Mesenchymal stem cell (in vitro differentiated cells and primary cell): ENCODE measurements around the gene SNX14.

ENCODE experiments used
- DNase-seq: peaks from one replicate; pipeline ENCODE4 v3.0.0-alpha.2; 2013
- H2AFZ ChIP-seq: one replicate; pipeline ENCODE4 v1.6.1; 2013; ENCODE audit warnings: low read depth, mild to moderate bottlenecking, control low read depth, inconsistent platforms, low read length, moderate library complexity
- H2AK5ac ChIP-seq: 2 replicates; pipeline ENCODE4 v1.6.1; 2013; ENCODE audit warnings: low read length, moderate library complexity, mild to moderate bottlenecking, inconsistent platforms; ENCODE audit not compliant: severe bottlenecking
- H2BK120ac ChIP-seq: one replicate; pipeline ENCODE4 v1.6.1; 2013; ENCODE audit warnings: low read depth, mild to moderate bottlenecking, inconsistent platforms, low read length, moderate library complexity
- H2BK12ac ChIP-seq, 2 experiments: one replicate each; pipeline ENCODE4 v1.6.1; 2013; ENCODE audit warnings: inconsistent platforms in 2 of 2, low read length in 2 of 2, mild to moderate bottlenecking in 2 of 2, moderate library complexity in 2 of 2, control low read depth in 1 of 2
- H2BK15ac ChIP-seq: one replicate; pipeline ENCODE4 v1.6.1; 2013; ENCODE audit warnings: mild to moderate bottlenecking, low read depth, inconsistent platforms; ENCODE audit not compliant: poor library complexity, severe bottlenecking
- H2BK5ac ChIP-seq: 2 replicates; pipeline ENCODE4 v1.6.1; 2013; ENCODE audit warnings: low read depth, mild to moderate bottlenecking, low read length, control low read depth, inconsistent platforms; ENCODE audit not compliant: poor library complexity, severe bottlenecking
- H3K14ac ChIP-seq, 2 experiments: one replicate each; pipeline ENCODE4 v1.6.1; 2013; ENCODE audit warnings: inconsistent platforms in 2 of 2, low read length in 2 of 2, control low read depth in 1 of 2, mild to moderate bottlenecking in 1 of 2, moderate library complexity in 1 of 2
- H3K18ac ChIP-seq, 2 experiments: one replicate each; pipeline ENCODE4 v1.6.1; 2013; ENCODE audit warnings: inconsistent platforms in 2 of 2, low read length in 2 of 2, control low read depth in 1 of 2, low read depth in 1 of 2, mild to moderate bottlenecking in 1 of 2
- H3K23ac ChIP-seq, 2 experiments: one replicate each; pipeline ENCODE4 v1.6.1; 2013; ENCODE audit warnings: inconsistent platforms in 2 of 2, low read length in 2 of 2, mild to moderate bottlenecking in 2 of 2, moderate library complexity in 2 of 2, control low read depth in 1 of 2
- H3K27ac ChIP-seq: 2 replicates; pipeline ENCODE4 v1.5.1; 2013; ENCODE audit warnings: mild to moderate bottlenecking, moderate library complexity, low read length, control low read depth, inconsistent platforms; ENCODE audit not compliant: poor library complexity, severe bottlenecking
- H3K27me3 ChIP-seq, 2 experiments: 2 replicates each; pipeline versions ENCODE4 v1.6.1 to v1.7.0; 2013; ENCODE audit warnings: low read length in 2 of 2, mild to moderate bottlenecking in 2 of 2, moderate library complexity in 2 of 2, control low read depth in 1 of 2, inconsistent platforms in 1 of 2; ENCODE audit not compliant: control insufficient read depth in 1 of 2, insufficient read depth in 1 of 2
- H3K36me3 ChIP-seq, 2 experiments: 2 replicates each; pipeline versions ENCODE4 v1.6.1 to v1.7.0; 2013; ENCODE audit warnings: low read length in 2 of 2, control low read depth in 1 of 2, inconsistent platforms in 1 of 2, low read depth in 1 of 2, mild to moderate bottlenecking in 1 of 2; ENCODE audit not compliant: insufficient read depth in 2 of 2, control insufficient read depth in 1 of 2
- H3K4ac ChIP-seq, 2 experiments: one replicate each; pipeline ENCODE4 v1.6.1; 2013; ENCODE audit warnings: inconsistent platforms in 2 of 2, low read length in 2 of 2, mild to moderate bottlenecking in 2 of 2, moderate library complexity in 2 of 2, control low read depth in 1 of 2, low read depth in 1 of 2
- H3K4me1 ChIP-seq: 2 replicates; pipeline ENCODE4 v1.6.1; 2013; ENCODE audit warnings: low read depth, low read length, control low read depth; ENCODE audit not compliant: control insufficient read depth, insufficient read depth
- H3K4me2 ChIP-seq: 2 replicates; pipeline ENCODE4 v1.6.1; 2013; ENCODE audit warnings: low read length, mild to moderate bottlenecking, inconsistent platforms; ENCODE audit not compliant: poor library complexity, severe bottlenecking
- H3K4me3 ChIP-seq, 2 experiments: 2 replicates each; pipeline versions ENCODE4 v1.5.1 to v1.7.0; 2013; ENCODE audit warnings: low read length in 2 of 2, mild to moderate bottlenecking in 2 of 2, control low read depth in 1 of 2, low read depth in 1 of 2; ENCODE audit not compliant: insufficient read depth in 1 of 2
- H3K79me1 ChIP-seq: replicated peaks from 2 replicates; pipeline ENCODE4 v1.6.1; 2013; ENCODE audit warnings: mild to moderate bottlenecking, control low read depth, low read length, inconsistent platforms; ENCODE audit not compliant: poor library complexity, severe bottlenecking
- H3K9ac ChIP-seq: 2 replicates; pipeline ENCODE4 v1.7.0; 2013; ENCODE audit warnings: mild to moderate bottlenecking, low read length, moderate library complexity
- H3K9me3 ChIP-seq: 2 replicates; pipeline ENCODE4 v1.7.0; 2013; ENCODE audit warnings: mild to moderate bottlenecking, low read length; ENCODE audit not compliant: control insufficient read depth
- H4K8ac ChIP-seq: one replicate; pipeline ENCODE4 v1.6.1; 2013; ENCODE audit warnings: inconsistent platforms, mild to moderate bottlenecking, low read length, moderate library complexity
- H4K91ac ChIP-seq: one replicate; pipeline ENCODE4 v1.6.1; 2013; ENCODE audit warnings: mild to moderate bottlenecking, low read length, inconsistent platforms
- WGBS: methylation state at CpG from one replicate; pipeline ENCODE4 v1.1.7; 2013; ENCODE audit warnings: mixed read lengths; 5-methylcytosine and 5-hydroxymethylcytosine counted together

Gene SNX14

DNA sequence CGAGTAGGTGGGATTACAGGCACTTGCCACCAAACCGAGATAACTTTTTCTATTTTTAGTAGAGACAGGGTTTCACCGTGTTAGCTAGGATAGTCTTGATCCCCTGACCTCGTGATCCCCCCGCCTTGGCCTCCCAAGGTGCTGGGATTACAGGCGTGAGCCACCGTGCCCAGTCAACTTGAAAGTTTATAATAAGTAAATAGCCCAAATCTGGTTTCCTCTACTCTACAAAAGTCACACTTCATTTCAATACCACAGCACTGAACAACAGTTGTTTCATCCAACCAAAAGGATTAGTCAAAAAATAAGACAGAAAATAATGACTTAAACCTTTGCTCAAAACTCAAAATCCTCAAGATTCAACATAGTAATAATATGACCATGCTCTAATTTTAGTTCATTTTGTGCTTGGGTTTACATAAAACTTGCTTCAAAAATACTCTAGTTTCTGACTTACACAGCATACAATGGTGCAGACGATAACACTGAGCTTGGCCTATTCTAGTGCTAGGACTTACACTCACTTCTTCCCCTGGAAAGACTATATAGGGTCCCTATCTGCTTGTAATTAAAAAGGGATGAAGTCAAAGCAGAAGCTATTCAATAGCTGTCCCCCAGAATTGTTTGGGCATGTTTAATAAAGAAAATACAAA lies 87.1 kb downstream of the SNX14 start:
- H3K4me3 ChIP-seq, result no peak overlapping the region
- no peak overlapping the region for H3K14ac ChIP-seq
- no peaks in the 10 kb centered on the region for H3K79me1 ChIP-seq
- no peak overlapping the region for H2AFZ ChIP-seq
- H2BK12ac ChIP-seq, result no peak overlapping the region
- no peak overlapping the region for H3K9ac ChIP-seq
- 97% methylated on average over 8 of the region's 8 CpGs for WGBS
- DNase-seq, result no peak
- no peak overlapping the region for H3K4me2 ChIP-seq
- H3K9me3 ChIP-seq, result no peaks in the 10 kb centered on the region
- H3K18ac ChIP-seq, result no peak overlapping the region
- H4K91ac ChIP-seq, result no peak overlapping the region
- H2AK5ac ChIP-seq, result no peak overlapping the region
- no peak overlapping the region for H3K4ac ChIP-seq
- no peak overlapping the region for H2BK5ac ChIP-seq
- no peak overlapping the region for H2BK15ac ChIP-seq
- peaks cover 7 to 76% of the 10 kb centered on the region in 2 experiments for H3K36me3 ChIP-seq
- H3K27me3 ChIP-seq, result no peaks in the 10 kb centered on the region
- H4K8ac ChIP-seq, result no peak overlapping the region
- H2BK120ac ChIP-seq, result no peak overlapping the region
- no peaks in the 10 kb centered on the region for H3K4me1 ChIP-seq
- no peak overlapping the region for H3K23ac ChIP-seq
- H3K27ac ChIP-seq, result no peak overlapping the region

DNA sequence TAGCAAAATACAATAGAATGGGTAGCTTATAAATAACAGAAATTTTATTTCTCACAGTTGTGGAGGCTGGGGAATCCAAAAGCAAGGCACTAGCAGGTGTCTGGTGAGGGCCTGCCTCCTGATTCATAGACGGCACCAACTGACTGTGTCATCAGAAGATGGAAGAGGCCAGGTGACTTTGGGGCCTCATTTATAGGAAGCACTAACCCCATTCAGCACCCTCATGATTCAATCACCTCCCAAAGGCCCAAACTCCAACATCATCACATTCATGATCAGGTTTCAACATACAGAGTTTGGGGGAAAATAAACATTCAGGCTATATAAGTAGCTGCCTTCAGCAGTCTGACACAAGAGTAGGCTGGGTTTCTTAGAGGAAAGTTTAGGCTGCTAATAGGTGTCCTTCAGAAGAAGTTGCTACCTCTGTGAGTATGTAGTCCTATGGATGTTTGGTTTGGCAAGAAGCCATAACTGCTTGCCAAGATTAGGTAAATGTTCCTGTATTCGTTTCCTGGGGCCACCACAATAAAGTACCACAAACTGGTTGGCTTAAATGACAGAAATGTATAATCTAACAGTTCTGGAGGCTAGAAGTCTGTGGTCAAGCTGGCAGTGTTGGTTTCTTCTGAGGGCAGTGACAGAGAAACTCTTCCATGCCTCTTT lies 94.9 kb downstream of the SNX14 start:
- no peak overlapping the region for H3K4me2 ChIP-seq
- no peaks in the 10 kb centered on the region for H3K9me3 ChIP-seq
- no peak overlapping the region for H2BK120ac ChIP-seq
- no peak overlapping the region for H3K14ac ChIP-seq
- no peak overlapping the region for H3K4ac ChIP-seq
- peaks cover 12 to 51% of the 10 kb centered on the region in 2 experiments for H3K36me3 ChIP-seq
- H4K8ac ChIP-seq, result no peak overlapping the region
- H4K91ac ChIP-seq, result no peak overlapping the region
- no peak overlapping the region for H2BK15ac ChIP-seq
- H3K27ac ChIP-seq, result no peak overlapping the region
- H3K4me3 ChIP-seq, result no peak overlapping the region
- H2AFZ ChIP-seq, result no peak overlapping the region
- H2BK5ac ChIP-seq, result no peak overlapping the region
- no peak overlapping the region for H3K18ac ChIP-seq
- WGBS, result 100% methylated on average over 1 of the region's 2 CpGs
- no peaks in the 10 kb centered on the region for H3K27me3 ChIP-seq
- H2AK5ac ChIP-seq, result no peak overlapping the region
- H2BK12ac ChIP-seq, result no peak overlapping the region
- peak; percentile 19 for DNase-seq
- H3K9ac ChIP-seq, result no peak overlapping the region
- H3K79me1 ChIP-seq, result peaks cover 2% of the 10 kb centered on the region
- H3K4me1 ChIP-seq, result no peaks in the 10 kb centered on the region
- H3K23ac ChIP-seq, result no peak overlapping the region

DNA sequence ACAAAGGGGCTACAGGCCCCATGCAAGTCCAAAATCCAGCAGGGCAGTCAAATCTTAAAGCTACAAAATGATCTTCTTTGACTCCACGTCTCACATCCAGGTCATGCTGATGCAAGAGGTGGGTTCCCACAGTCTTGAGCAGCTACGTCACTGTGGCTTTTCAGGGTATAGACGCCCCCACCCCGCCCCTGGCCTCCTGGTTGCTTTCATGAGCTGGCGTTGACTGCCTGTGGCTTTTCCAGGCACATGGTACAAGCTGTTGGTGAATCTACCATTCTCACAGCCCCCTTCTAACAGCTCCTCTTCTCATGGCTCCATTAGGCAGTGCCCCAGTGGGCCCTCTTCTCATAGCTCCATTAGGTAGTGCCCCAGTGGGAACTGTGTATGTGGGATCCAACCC lies 96.8 kb downstream of the SNX14 start:
- no peaks in the 10 kb centered on the region for H3K4me1 ChIP-seq
- no peak overlapping the region for H2BK15ac ChIP-seq
- no peak overlapping the region for H3K9ac ChIP-seq
- peaks cover 18 to 53% of the 10 kb centered on the region in 2 experiments for H3K36me3 ChIP-seq
- H2AK5ac ChIP-seq, result no peak overlapping the region
- no peak overlapping the region for H3K4me3 ChIP-seq
- no peak overlapping the region for H3K27ac ChIP-seq
- no peak overlapping the region for H2BK12ac ChIP-seq
- no peak overlapping the region for H2AFZ ChIP-seq
- peaks cover 3% of the 10 kb centered on the region for H3K79me1 ChIP-seq
- H4K91ac ChIP-seq, result no peak overlapping the region
- H3K27me3 ChIP-seq, result no peaks in the 10 kb centered on the region
- WGBS, result over 99% methylated on average over 5 of the region's 5 CpGs
- no peak overlapping the region for H2BK5ac ChIP-seq
- no peak for DNase-seq
- H3K23ac ChIP-seq, result no peak overlapping the region
- H3K9me3 ChIP-seq, result no peaks in the 10 kb centered on the region
- H3K4ac ChIP-seq, result no peak overlapping the region
- H2BK120ac ChIP-seq, result no peak overlapping the region
- no peak overlapping the region for H4K8ac ChIP-seq
- H3K14ac ChIP-seq, result no peak overlapping the region
- no peak overlapping the region for H3K4me2 ChIP-seq
- H3K18ac ChIP-seq, result no peak overlapping the region

DNA sequence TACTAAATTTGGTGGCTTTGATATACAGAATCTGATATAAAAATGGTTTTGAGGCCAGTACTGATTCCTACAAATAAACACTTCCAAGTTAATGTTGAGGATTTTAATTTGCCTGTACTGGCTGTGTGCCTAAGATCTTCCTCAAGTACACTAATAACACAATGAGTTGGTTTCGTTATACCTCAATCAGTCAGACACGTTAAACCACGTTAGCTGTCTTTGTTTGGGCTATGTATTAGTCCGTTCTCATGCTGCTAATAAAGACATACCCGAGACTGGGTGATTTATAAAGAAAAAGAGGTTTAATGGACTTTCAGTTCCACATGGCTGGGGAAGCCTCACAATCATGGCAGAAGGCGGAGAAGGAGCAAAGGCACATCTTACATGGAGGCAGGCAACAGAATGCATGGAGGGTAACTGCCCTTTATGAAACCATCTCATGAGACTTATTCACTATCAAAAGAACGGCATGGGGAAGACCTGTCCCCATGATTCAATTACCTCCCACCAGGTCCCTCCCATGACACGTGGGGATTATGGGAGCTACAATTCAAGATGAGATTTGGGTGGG lies 97.6 kb downstream of the SNX14 start:
- Histone ChIP-seq H3K4ac (no peak overlapping the region), H3K4me2 (no peak overlapping the region), H4K91ac (no peak overlapping the region), H2BK120ac (no peak overlapping the region), H3K9ac (no peak overlapping the region), H4K8ac (no peak overlapping the region), H2AK5ac (no peak overlapping the region), H3K14ac (no peak overlapping the region), H2BK5ac (no peak overlapping the region), H3K18ac (no peak overlapping the region), H2AFZ (no peak overlapping the region), H2BK12ac (no peak overlapping the region), H3K4me3 (no peak overlapping the region), H3K36me3 (peaks cover 18 to 56% of the 10 kb centered on the region in 2 experiments), H3K4me1 (no peaks in the 10 kb centered on the region), H3K9me3 (no peaks in the 10 kb centered on the region), H3K27ac (no peak overlapping the region), H3K79me1 (peaks cover 4% of the 10 kb centered on the region), H3K23ac (no peak overlapping the region), H3K27me3 (no peaks in the 10 kb centered on the region), H2BK15ac (no peak overlapping the region)
- over 99% methylated on average over 8 of the region's 8 CpGs for WGBS
- DNase-seq, result no peak
